GM12892 (cell line): Measurements from ENCODE around the gene LSG1.

Source experiments
- POLR2A ChIP-seq: IDR thresholded peaks from 2 replicates; pipeline ENCODE4 v1.6.1; 2011; ENCODE audit warnings: low read depth, low read length, control low read depth
- POLR2AphosphoS5 ChIP-seq: IDR thresholded peaks from 2 replicates; pipeline ENCODE4 v1.6.1; 2011; ENCODE audit warnings: low read depth, low read length, control low read depth

DNA sequence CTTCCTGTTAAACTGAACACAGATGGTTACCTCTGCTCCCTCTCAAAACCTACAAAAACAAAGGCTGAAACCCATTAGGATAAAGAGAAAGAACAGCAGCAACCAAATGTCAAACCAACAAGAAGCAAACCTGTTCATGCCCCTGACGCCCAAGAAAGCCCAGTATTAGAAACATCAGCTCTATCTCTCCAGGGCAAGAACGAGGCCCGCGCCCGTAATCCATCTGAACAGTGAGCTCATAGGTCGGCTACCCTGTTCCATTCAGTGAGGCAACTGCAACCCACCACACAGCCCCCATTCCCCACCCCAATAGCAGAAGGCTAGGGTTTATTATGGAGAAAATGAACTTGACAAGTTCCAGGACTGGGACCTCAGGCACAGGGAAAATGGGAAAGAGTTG is 10.0 kb downstream of the LSG1 start:
- no peak for TF ChIP-seq POLR2AphosphoS5
- TF ChIP-seq POLR2A, result no peak
